Thyroid gland (tissue), 4 donors: Measurements from ENCODE around the gene ZNF462.

Experiments
- POLR2A ChIP-seq, 2 donors: fragments of 450-650 bp; IDR thresholded peaks; one replicate each; pipeline ENCODE4 v1.6.1; 2017; ENCODE audit warnings: antibody characterized with exemption in 2 of 2, mild to moderate bottlenecking in 2 of 2, moderate library complexity in 1 of 2
- TF ChIP-seq, protein P1 (sequence below), 6 experiments: fragments of 200-600 bp in 3 of 6; fragments of 450-650 bp in 3 of 6; sonication (generic) in 3 of 6; IDR thresholded peaks; one replicate each; pipeline ENCODE4 v1.5.1; 2016 to 2019; ENCODE audit warnings: antibody characterized with exemption in 6 of 6, mild to moderate bottlenecking in 2 of 6, inconsistent platforms in 1 of 6, moderate library complexity in 1 of 6

DNA sequence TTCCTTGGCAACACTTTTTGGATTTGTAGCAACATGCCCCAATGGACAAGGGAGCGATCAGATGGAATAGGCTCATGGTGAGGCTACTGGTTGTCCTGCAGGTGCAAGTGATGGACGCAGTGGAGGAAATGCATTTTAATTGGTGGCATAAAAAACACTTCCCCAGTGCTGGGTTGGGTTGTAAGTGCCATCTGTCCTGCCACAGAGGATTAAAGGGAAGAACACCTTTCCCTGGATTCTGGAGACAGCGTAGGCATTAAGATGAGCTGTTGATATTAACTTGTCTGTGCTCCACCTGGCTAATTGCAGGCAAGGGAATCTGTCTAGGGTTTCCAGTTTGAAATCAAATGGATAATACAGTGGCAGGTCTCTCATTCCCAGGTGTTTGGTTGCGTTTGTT is 173.4 kb downstream of the ZNF462 start:
- no peak for TF ChIP-seq POLR2A (IDR thresholded peaks at IDR 0.05)
- TF ChIP-seq, protein P1, sequence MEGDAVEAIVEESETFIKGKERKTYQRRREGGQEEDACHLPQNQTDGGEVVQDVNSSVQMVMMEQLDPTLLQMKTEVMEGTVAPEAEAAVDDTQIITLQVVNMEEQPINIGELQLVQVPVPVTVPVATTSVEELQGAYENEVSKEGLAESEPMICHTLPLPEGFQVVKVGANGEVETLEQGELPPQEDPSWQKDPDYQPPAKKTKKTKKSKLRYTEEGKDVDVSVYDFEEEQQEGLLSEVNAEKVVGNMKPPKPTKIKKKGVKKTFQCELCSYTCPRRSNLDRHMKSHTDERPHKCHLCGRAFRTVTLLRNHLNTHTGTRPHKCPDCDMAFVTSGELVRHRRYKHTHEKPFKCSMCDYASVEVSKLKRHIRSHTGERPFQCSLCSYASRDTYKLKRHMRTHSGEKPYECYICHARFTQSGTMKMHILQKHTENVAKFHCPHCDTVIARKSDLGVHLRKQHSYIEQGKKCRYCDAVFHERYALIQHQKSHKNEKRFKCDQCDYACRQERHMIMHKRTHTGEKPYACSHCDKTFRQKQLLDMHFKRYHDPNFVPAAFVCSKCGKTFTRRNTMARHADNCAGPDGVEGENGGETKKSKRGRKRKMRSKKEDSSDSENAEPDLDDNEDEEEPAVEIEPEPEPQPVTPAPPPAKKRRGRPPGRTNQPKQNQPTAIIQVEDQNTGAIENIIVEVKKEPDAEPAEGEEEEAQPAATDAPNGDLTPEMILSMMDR (IDR thresholded peaks at IDR 0.05), result no peak
